Small intestine (tissue), 16 donors: ENCODE data around the gene MUC16. TPM values are rescaled to one million over a fixed set of nuclear protein-coding genes. Genes with fewer than 3 reads are reported as not detected.
"Not testable (repeated sequence)": the region's sequence is repeated elsewhere in the genome, so short reads cannot be mapped to it uniquely, and the experiment has no call there.

Experiments used
- DNase-seq, 2 donors: peaks; one replicate each; pipeline versions ENCODE4 v3.0.0 to v3.0.0-alpha.2; 2013
- FAIRE-seq: peaks from 2 replicates; lab custom pipeline; 2012; peaks lifted over from hg19 to GRCh38; lab: Jason Lieb, UNC
- H3K27ac ChIP-seq, 3 donors: one replicate each; pipeline ENCODE4 v1.5.1; 2013; ENCODE audit warnings: low read length in 2 of 3, mild to moderate bottlenecking in 2 of 3, control low read depth in 1 of 3, inconsistent platforms in 1 of 3, low read depth in 1 of 3, moderate library complexity in 1 of 3
- H3K27me3 ChIP-seq, 3 donors: one replicate each; pipeline ENCODE4 v1.6.1; 2013; ENCODE audit warnings: low read length in 3 of 3, inconsistent platforms in 1 of 3; ENCODE audit not compliant: control insufficient read depth in 3 of 3, insufficient read depth in 3 of 3
- H3K36me3 ChIP-seq, 3 donors: one replicate each; pipeline ENCODE4 v1.6.1; 2013; ENCODE audit warnings: low read length in 3 of 3, inconsistent platforms in 1 of 3, low read depth in 1 of 3, mild to moderate bottlenecking in 1 of 3, moderate library complexity in 1 of 3; ENCODE audit not compliant: control insufficient read depth in 3 of 3, insufficient read depth in 2 of 3
- H3K4me1 ChIP-seq, 3 donors: one replicate each; pipeline ENCODE4 v1.6.1; 2013; ENCODE audit warnings: low read length in 2 of 3, inconsistent platforms in 1 of 3, low read depth in 1 of 3, mild to moderate bottlenecking in 1 of 3, moderate library complexity in 1 of 3; ENCODE audit not compliant: control insufficient read depth in 3 of 3, insufficient read depth in 2 of 3
- H3K4me3 ChIP-seq, 3 donors: one replicate each; pipeline ENCODE4 v1.5.1; 2013; ENCODE audit warnings: low read length in 3 of 3, control low read depth in 1 of 3, inconsistent platforms in 1 of 3, low read depth in 1 of 3, mild to moderate bottlenecking in 1 of 3, moderate library complexity in 1 of 3
- H3K9me3 ChIP-seq, 2 donors: one replicate each; pipeline ENCODE4 v1.6.1; 2013; ENCODE audit warnings: low read depth in 1 of 2, low read length in 1 of 2; ENCODE audit not compliant: control insufficient read depth in 2 of 2, insufficient read depth in 1 of 2
- WGBS, 3 donors: extraction: QIAGEN DNeasy Blood & Tissue Kit; methylation state at CpG; one replicate each; pipeline ENCODE4 v1.1.7; 2013; 5-methylcytosine and 5-hydroxymethylcytosine counted together
- long read RNA-seq, 10 donors: transcript quantifications; one replicate each; lab custom pipeline, GENCODE V29; 2026
- polyA plus RNA-seq, 4 donors: library from polyadenylated mRNA; stranded (reverse) in 3 of 4; unstranded in 1 of 4; fragments of 200-250 nt in 3 of 4; fragments of 120-200 nt in 1 of 4; gene quantifications; one replicate each; pipeline versions ENCODE4 v1.2.1 to v1.2.3, GENCODE V29; 2013
- donor health status: healthy with polysubstance abuse.
- donor health status: control.
- donor health status: control.
- donor health status: Bipolar disorder and iron deficiency.
- donor health status: healthy.

The MUC16 gene
- polyA plus RNA-seq = under 1 TPM in 1 of 4 donors, not detected in 3; under 0.01 TPM
- long read RNA-seq, donor 1 = 0 reads
- long read RNA-seq, donor 2 = 0 reads
- long read RNA-seq, donor 3 = 0 reads
- long read RNA-seq, donor 4 = 0 reads
- long read RNA-seq, donor 5 = 0 reads
- long read RNA-seq, donor 6 = 0 reads
- long read RNA-seq, donor 7 = 0 reads
- long read RNA-seq, donor 8 = 0 reads
- long read RNA-seq, donor 9 = 0 reads
- long read RNA-seq, donor 10 = 0 reads

GRCh38 chr19:9009935-9010651 is at the start of gene MUC16:
TSS of gene MUC16 (minus strand) at chr19:9010409.
- Histone ChIP-seq H3K9me3 (no peaks in the 10 kb centered on the region), H3K36me3 (no peaks in the 10 kb centered on the region), H3K4me3 (no peak within 1 kb of the TSS), H3K4me1 (no peaks in the 10 kb centered on the region), H3K27ac (no peak within 1 kb of the TSS), H3K27me3 (peaks cover 0 to 2% (median 0%) of the 10 kb centered on the region in 3 donors)
- FAIRE-seq (no peak), DNase-seq (no peak)
- WGBS, 3 donors = 48 to 70% (median 51%) methylated on average over 19 to 20 of the region's 20 CpGs

- no peak overlapping the region for H3K27ac ChIP-seq
- H3K4me3 ChIP-seq = no peak overlapping the region
- no peaks in the 10 kb centered on the region for H3K9me3 ChIP-seq
- H3K36me3 ChIP-seq = no peaks in the 10 kb centered on the region
- no peak for FAIRE-seq
- H3K27me3 ChIP-seq = peaks cover 0 to 2% (median 0%) of the 10 kb centered on the region in 3 donors
- H3K4me1 ChIP-seq = no peaks in the 10 kb centered on the region
- DNase-seq = no peak
- WGBS, 3 donors = 43 to 48% (median 47%) methylated on average over 12 of the region's 12 CpGs
These were observed 48.9 kb upstream of the MUC16 start for GRCh38 chr19:9058905-9059667.

DNA sequence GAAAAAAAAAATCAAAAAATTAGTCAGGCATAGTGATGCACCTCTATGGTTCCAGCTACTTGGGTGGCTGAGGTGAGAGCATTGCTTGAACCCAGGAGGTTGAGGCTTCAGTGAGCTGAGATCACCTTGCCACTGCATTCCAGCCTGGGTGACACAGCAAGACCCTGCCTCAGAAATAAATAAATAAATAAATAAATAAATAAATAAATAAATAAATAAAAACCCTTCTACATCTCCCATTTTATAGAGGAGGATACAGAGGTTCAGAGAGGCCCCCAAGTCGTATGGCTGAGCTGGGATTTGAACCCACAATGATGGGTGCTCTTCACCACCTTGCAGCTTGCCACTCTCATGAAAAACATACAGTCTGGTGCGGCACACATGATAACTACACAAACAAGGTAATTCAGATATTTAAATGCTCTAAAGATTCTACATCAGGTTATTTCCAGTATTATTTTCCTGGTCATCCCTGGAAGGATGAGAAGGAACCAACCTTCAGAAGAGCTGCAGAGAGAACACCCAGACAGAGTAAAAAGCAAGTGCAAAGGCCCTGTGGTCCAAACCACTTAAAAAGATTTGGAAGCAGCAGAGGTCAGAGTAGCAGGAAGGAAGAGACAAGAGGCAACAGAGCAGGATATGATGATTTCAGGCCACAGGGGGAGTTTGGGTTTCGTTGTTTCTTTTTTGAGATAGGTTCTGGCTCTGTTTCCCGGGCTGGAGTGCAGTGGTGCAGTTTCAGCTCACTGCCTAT is 47.5 kb upstream of the MUC16 start:
- Histone ChIP-seq H3K4me1 (no peaks in the 10 kb centered on the region), H3K4me3 (no peak overlapping the region), H3K36me3 (no peaks in the 10 kb centered on the region), H3K9me3 (no peaks in the 10 kb centered on the region), H3K27me3 (peaks cover 0 to 2% (median 0%) of the 10 kb centered on the region in 3 donors), H3K27ac (no peak overlapping the region)
- no peak for FAIRE-seq
- 78 to 84% (median 80%) methylated on average over 4 of the region's 4 CpGs for WGBS, 3 donors
- no peak for DNase-seq

GRCh38 chr19:9056131-9056530 is 45.9 kb upstream of the MUC16 start:
- H3K4me1 ChIP-seq, H3K9me3 ChIP-seq, DNase-seq, H3K27me3 ChIP-seq, H3K36me3 ChIP-seq, FAIRE-seq, H3K27ac ChIP-seq, H3K4me3 ChIP-seq: not testable (repeated sequence)
- WGBS, 3 donors = 92 to 95% (median 94%) methylated on average over 9 of the region's 9 CpGs

GRCh38 chr19:9054765-9055164 is 44.6 kb upstream of the MUC16 start:
- FAIRE-seq (no peak), DNase-seq (no peak)
- Histone ChIP-seq H3K9me3 (no peaks in the 10 kb centered on the region), H3K27ac (no peak overlapping the region), H3K4me3 (no peak overlapping the region), H3K36me3 (no peaks in the 10 kb centered on the region), H3K4me1 (no peaks in the 10 kb centered on the region), H3K27me3 (peaks cover 0 to 2% (median 0%) of the 10 kb centered on the region in 3 donors)
- WGBS, 3 donors = 31 to 45% (median 39%) methylated on average over 8 of the region's 8 CpGs

DNA sequence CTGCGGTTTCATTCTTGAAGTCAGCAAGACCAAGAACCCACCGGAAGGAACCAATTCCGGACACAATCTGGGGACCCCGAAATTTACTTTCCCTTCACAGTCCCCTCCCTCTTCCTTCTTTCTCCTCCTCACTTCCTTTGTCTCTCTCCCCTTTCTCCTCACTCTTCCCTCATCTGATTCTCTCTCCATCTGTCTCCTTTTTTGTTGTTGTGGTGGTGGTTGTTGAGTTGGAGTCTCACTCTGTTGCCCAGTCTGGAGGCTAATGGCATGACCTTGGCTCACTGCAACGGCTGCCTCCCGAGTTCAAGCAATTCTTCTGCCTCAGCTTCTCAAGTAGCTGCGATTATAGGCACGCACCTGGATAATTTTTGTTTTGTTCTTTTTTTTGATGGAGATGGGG is 44.0 kb upstream of the MUC16 start:
- Histone ChIP-seq H3K27ac (no peak overlapping the region), H3K4me3 (no peak overlapping the region), H3K9me3 (no peaks in the 10 kb centered on the region), H3K36me3 (no peaks in the 10 kb centered on the region), H3K4me1 (no peaks in the 10 kb centered on the region), H3K27me3 (peaks cover 0 to 2% (median 0%) of the 10 kb centered on the region in 3 donors)
- WGBS, 3 donors = 77 to 87% (median 84%) methylated on average over 8 of the region's 8 CpGs
- no peak for DNase-seq
- no peak for FAIRE-seq

DNA sequence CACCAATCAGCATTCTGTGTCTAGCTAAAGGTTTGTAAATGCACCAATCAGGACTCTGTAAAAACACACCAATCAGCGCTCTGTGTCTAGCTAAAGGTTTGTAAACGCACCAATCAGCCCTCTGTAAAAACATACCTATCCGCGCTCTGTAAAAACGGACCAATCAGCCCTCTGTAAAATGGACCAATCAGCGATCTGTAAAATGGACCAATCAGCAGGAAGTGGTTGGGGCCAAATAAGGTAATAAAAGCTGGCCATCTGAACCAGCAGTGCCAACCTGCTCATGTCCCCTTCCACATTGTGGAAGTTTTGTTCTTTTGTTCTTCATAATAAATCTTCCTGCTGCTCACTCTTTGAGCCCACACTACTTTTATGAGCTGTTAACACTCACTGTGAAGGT is 43.5 kb upstream of the MUC16 start:
- DNase-seq, FAIRE-seq, H3K27me3 ChIP-seq, H3K27ac ChIP-seq, H3K9me3 ChIP-seq, H3K4me3 ChIP-seq, H3K4me1 ChIP-seq, H3K36me3 ChIP-seq: not testable (repeated sequence)
- 91 to 96% (median 95%) methylated on average over 6 of the region's 6 CpGs for WGBS, 3 donors

GRCh38 chr19:9052894-9053293 is 42.7 kb upstream of the MUC16 start:
- no peak for DNase-seq
- Histone ChIP-seq H3K36me3 (no peaks in the 10 kb centered on the region), H3K27me3 (peaks cover 0 to 2% (median 0%) of the 10 kb centered on the region in 3 donors), H3K4me3 (no peak overlapping the region), H3K27ac (no peak overlapping the region), H3K4me1 (no peaks in the 10 kb centered on the region), H3K9me3 (no peaks in the 10 kb centered on the region)
- no peak for FAIRE-seq
- 81 to 85% (median 83%) methylated on average over 4 of the region's 4 CpGs for WGBS, 3 donors
